Panc1 (cell line): ENCODE results near the gene CBR4. TPM values are rescaled to one million over a fixed set of nuclear protein-coding genes. Genes with fewer than 3 reads are reported as not detected.

Experiments used
- ATAC-seq: fragments of 200-7000 bp; cut with Tn5 transposase; 2 replicates; pipeline ENCODE4 v1.9.1; 2020; ENCODE audit warnings: mild to moderate bottlenecking, moderate library complexity
- BruUV-seq: library from RNA; stranded (reverse); fragments of 400-500 nt; replicated peaks from 2 replicates; lab custom pipeline; 2021; lab: Mats Ljungman, UMichigan
- CTCF ChIA-PET: fragments of 300-600 bp; sonication (Branson Sonifier 250); formaldehyde crosslinking; loops from one replicate; lab custom pipeline; 2022; ENCODE audit warnings: antibody characterized with exemption; lab: Charles Lee
- POLR2A ChIA-PET: fragments of 300-600 bp; sonication (Branson Sonifier 250); formaldehyde crosslinking; loops from one replicate; lab custom pipeline; 2022; ENCODE audit warnings: antibody characterized with exemption; lab: Charles Lee
- DNase-seq: peaks from one replicate; pipeline ENCODE4 v3.0.0-alpha.2; 2010; ENCODE audit warnings: low read depth, low spot score
- H3K27ac ChIP-seq: 2 replicates; pipeline ENCODE4 v1.5.1; 2011; ENCODE audit warnings: mild to moderate bottlenecking, low read length, inconsistent platforms
- H3K27me3 ChIP-seq: fragments of 200-500 bp; sonication (Bioruptor generic); 2 replicates; pipeline ENCODE4 v1.6.0; 2014; ENCODE audit warnings: low read length, inconsistent platforms; ENCODE audit not compliant: control insufficient read depth, insufficient read depth
- H3K36me3 ChIP-seq: fragments of 200-500 bp; sonication (Bioruptor generic); 2 replicates; pipeline ENCODE4 v1.5.1; 2014; ENCODE audit warnings: inconsistent platforms, mild to moderate bottlenecking, low read length, moderate library complexity; ENCODE audit not compliant: control insufficient read depth, insufficient read depth
- H3K4me1 ChIP-seq: 2 replicates; pipeline ENCODE4 v1.5.1; 2011; ENCODE audit warnings: inconsistent platforms, mild to moderate bottlenecking, low read length, moderate library complexity; ENCODE audit not compliant: control insufficient read depth, insufficient read depth
- H3K4me3 ChIP-seq, 2 experiments: 2 replicates each; pipeline ENCODE4 v1.5.1; 2011 to 2012; ENCODE audit warnings: low read depth in 2 of 2, low read length in 2 of 2, mild to moderate bottlenecking in 2 of 2, inconsistent platforms in 1 of 2, moderate library complexity in 1 of 2
- H3K9me3 ChIP-seq: fragments of 200-500 bp; sonication (Bioruptor generic); 2 replicates; pipeline ENCODE4 v1.5.1; 2014; ENCODE audit warnings: low read depth, mild to moderate bottlenecking, inconsistent platforms, low read length, moderate library complexity; ENCODE audit not compliant: control insufficient read depth, insufficient read depth
- CTCF ChIP-seq: fragments of 450-650 bp; IDR thresholded peaks from 2 replicates; pipeline ENCODE4 v1.5.1; 2017; ENCODE audit warnings: mild to moderate bottlenecking
- POLR2AphosphoS5 ChIP-seq: IDR thresholded peaks from 2 replicates; pipeline ENCODE4 v1.6.1; 2012; ENCODE audit warnings: mild to moderate bottlenecking, low read depth, low read length, moderate library complexity
- REST ChIP-seq, 2 experiments: IDR thresholded peaks; 2 replicates each; pipeline ENCODE4 v1.6.1; 2011 to 2012; ENCODE audit warnings: low read depth in 2 of 2, control low read depth in 1 of 2, low read length in 1 of 2, mild to moderate bottlenecking in 1 of 2, moderate library complexity in 1 of 2; ENCODE audit not compliant: insufficient read depth in 1 of 2
- SIN3A ChIP-seq: IDR thresholded peaks from 2 replicates; pipeline ENCODE4 v1.6.1; 2012; ENCODE audit warnings: low read depth, mild to moderate bottlenecking, low read length, moderate library complexity, borderline replicate concordance; ENCODE audit not compliant: insufficient read depth
- TCF7L2 ChIP-seq: IDR thresholded peaks from 2 replicates; pipeline ENCODE4 v1.6.1; 2011; ENCODE audit warnings: mild to moderate bottlenecking, low read depth, low read length, inconsistent platforms
- in situ Hi-C: cut with HindIII; loops from 2 replicates; pipeline ENCODE4 v1.10.0; 2016; ENCODE audit warnings: low sequenced_read_pairs, low pct_unique_long_range_greater_than_20kb
- intact Hi-C: fragments of 100-400 bp; cut with micrococcal nuclease; formaldehyde crosslinking; loops from one replicate; pipeline ENCODE4 v1.10.0; 2022; ENCODE audit not compliant: unreplicated experiment
- total RNA-seq: library from RNA; stranded (reverse); gene quantifications from one replicate; pipeline ENCODE4 v1.2.1, GENCODE V29; 2021; ENCODE audit not compliant: unreplicated experiment

The CBR4 gene
- total RNA-seq, 1 experiment from 2014 or later: 13.5 TPM

- in situ Hi-C loops: no loop called here
- DNase-seq (no peak), ATAC-seq (no peak)
- Histone ChIP-seq H3K27ac (no peak overlapping the region), H3K27me3 (no peaks in the 10 kb centered on the region), H3K9me3 (no peaks in the 10 kb centered on the region), H3K4me3 (no peak overlapping the region), H3K4me1 (peaks cover 6% of the 10 kb centered on the region), H3K36me3 (no peaks in the 10 kb centered on the region)
- POLR2A ChIA-PET: no interaction called here
- intact Hi-C loops: no loop called here
- BruUV-seq: no TSS peak
- TF ChIP-seq REST (IDR thresholded peaks at IDR 0.05; ENCODE audit: insufficient read depth in 1 of 2, low read depth in 2 of 2, low read length in 1 of 2) (no peak), CTCF (no peak), SIN3A (no peak), POLR2AphosphoS5 (no peak), TCF7L2 (no peak)
- CTCF ChIA-PET: no interaction called here
Observed at GRCh38 chr4:169032883-169033645, 23.0 kb upstream of the CBR4 start.

GRCh38 chr4:169032194-169032593 lies 22.1 kb upstream of the CBR4 start:
- intact Hi-C loops (no loop called here), in situ Hi-C loops (no loop called here)
- Histone ChIP-seq H3K9me3 (no peaks in the 10 kb centered on the region), H3K4me1 (peaks cover 6% of the 10 kb centered on the region), H3K4me3 (no peak overlapping the region), H3K36me3 (no peaks in the 10 kb centered on the region), H3K27ac (no peak overlapping the region), H3K27me3 (no peaks in the 10 kb centered on the region)
- no peak for DNase-seq
- POLR2A ChIA-PET: no interaction called here
- no peak for ATAC-seq
- no TSS peak for BruUV-seq
- TF ChIP-seq CTCF: no peak
- TF ChIP-seq SIN3A: no peak
- no peak for TF ChIP-seq TCF7L2
- no peak for TF ChIP-seq REST (IDR thresholded peaks at IDR 0.05; ENCODE audit: insufficient read depth in 1 of 2, low read depth in 2 of 2, low read length in 1 of 2)
- TF ChIP-seq POLR2AphosphoS5: no peak
- CTCF ChIA-PET: no interaction called here
